Vagina (tissue), 2 donors: ENCODE measurements around the gene RFX4.

ENCODE experiments used
- POLR2A ChIP-seq, 2 donors: fragments of 450-650 bp; IDR thresholded peaks; one replicate each; pipeline ENCODE4 v1.6.1; 2017; ENCODE audit warnings: antibody characterized with exemption in 2 of 2, mild to moderate bottlenecking in 2 of 2, moderate library complexity in 2 of 2
- POLR2AphosphoS5 ChIP-seq, 2 donors: sonication (generic); formaldehyde crosslinking; IDR thresholded peaks; one replicate each; pipeline ENCODE4 v1.9.0; 2017; ENCODE audit warnings: antibody characterized with exemption in 2 of 2, mild to moderate bottlenecking in 2 of 2, low read depth in 1 of 2; ENCODE audit not compliant: insufficient read depth in 1 of 2
- TF ChIP-seq, protein P1 (sequence below), 3 experiments: fragments of 450-650 bp in 2 of 3; fragments of 200-600 bp in 1 of 3; sonication (generic) in 1 of 3; IDR thresholded peaks; one replicate each; pipeline ENCODE4 v1.5.1; 2017 to 2019; ENCODE audit warnings: antibody characterized with exemption in 3 of 3, mild to moderate bottlenecking in 2 of 3, moderate library complexity in 2 of 3

DNA sequence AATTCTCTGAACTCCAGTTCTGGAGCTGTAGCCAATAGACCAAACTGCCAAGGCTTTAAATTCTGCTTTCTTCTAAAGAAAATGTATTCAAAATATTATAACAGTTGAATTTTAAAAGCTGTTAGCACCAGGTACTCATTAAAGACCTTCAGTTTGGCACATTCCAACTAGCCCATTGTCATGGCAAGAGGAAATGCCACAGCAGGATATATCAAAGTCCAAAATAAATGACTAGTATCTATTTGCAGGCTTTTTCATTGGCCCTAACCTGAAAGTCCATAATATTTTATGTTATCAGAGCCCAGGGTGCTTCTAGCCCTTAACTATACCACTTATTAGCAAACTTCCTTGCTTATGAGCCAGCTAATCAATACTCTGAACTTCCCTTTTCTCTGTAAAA is 188.6 kb downstream of the RFX4 start:
- TF ChIP-seq, protein P1, sequence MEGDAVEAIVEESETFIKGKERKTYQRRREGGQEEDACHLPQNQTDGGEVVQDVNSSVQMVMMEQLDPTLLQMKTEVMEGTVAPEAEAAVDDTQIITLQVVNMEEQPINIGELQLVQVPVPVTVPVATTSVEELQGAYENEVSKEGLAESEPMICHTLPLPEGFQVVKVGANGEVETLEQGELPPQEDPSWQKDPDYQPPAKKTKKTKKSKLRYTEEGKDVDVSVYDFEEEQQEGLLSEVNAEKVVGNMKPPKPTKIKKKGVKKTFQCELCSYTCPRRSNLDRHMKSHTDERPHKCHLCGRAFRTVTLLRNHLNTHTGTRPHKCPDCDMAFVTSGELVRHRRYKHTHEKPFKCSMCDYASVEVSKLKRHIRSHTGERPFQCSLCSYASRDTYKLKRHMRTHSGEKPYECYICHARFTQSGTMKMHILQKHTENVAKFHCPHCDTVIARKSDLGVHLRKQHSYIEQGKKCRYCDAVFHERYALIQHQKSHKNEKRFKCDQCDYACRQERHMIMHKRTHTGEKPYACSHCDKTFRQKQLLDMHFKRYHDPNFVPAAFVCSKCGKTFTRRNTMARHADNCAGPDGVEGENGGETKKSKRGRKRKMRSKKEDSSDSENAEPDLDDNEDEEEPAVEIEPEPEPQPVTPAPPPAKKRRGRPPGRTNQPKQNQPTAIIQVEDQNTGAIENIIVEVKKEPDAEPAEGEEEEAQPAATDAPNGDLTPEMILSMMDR (IDR thresholded peaks at IDR 0.05), result no peak
- TF ChIP-seq POLR2A (IDR thresholded peaks at IDR 0.05) (no peak), POLR2AphosphoS5 (IDR thresholded peaks at IDR 0.05; ENCODE audit: insufficient read depth in 1 of 2, low read depth in 1 of 2) (no peak)
